IPS-NIHi11 (cell line): ENCODE results near the gene CCDC3.
"Not testable (repeated sequence)": the region's sequence is repeated elsewhere in the genome, so short reads cannot be mapped to it uniquely, and the experiment has no call there.

ENCODE experiments used
- DNase-seq: peaks from one replicate; pipeline ENCODE4 v3.0.0; 2012; ENCODE audit warnings: mixed read lengths, low spot score

The CCDC3 gene

GRCh38 chr10:12887780-12888179, 113.7 kb downstream of the CCDC3 start:
- DNase-seq: no peak

- no peak for DNase-seq
These were observed 116.7 kb downstream of the CCDC3 start for GRCh38 chr10:12884851-12885250.

- no peak for DNase-seq
These were observed 121.1 kb downstream of the CCDC3 start for GRCh38 chr10:12880423-12880822.

DNA sequence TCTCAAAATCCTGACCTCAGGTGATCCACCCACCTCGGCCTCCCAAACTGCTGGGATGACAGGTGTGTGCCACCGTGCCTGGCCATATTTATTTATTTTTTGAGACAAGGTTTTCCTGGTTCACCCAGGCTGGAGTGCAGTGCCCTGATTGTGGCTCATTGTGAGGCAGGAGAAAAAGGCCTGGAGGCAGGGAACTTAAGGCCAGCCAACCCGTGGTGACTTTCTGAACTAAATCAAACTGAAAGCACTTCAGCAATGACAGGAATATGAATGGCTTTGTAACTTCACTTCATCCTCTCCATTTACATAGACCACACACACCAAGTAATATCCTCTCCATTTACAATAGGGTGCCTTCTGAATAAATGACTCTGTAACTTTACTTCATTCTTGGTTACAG, 124.4 kb downstream of the CCDC3 start:
- DNase-seq: no peak

GRCh38 chr10:12876266-12876665, 125.2 kb downstream of the CCDC3 start:
- no peak for DNase-seq

- no peak for DNase-seq
These were observed 126.4 kb downstream of the CCDC3 start for GRCh38 chr10:12875100-12875499.

DNA sequence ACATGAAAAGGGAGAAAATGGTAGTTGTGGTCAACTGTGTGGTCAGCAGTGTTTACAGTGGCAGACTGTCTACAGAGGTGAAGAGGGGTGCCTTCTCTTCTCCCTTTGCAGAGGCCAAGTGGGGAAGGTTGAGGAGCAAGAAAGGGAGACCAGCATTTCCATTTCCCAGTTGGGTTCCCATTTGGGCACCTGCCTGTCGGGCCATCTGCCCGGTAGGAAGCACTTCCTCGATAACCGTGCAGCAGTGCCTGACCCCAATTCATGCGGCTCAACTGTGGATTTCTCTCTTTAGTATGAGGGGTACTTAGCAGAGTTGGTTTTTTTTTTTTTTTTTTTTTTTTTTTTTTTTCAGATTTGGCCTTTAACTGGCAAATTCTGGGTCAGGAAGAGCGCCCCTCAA, 127.0 kb downstream of the CCDC3 start:
- DNase-seq: no peak

- DNase-seq: no peak
These were observed 128.3 kb downstream of the CCDC3 start for GRCh38 chr10:12873172-12873571.

- no peak for DNase-seq
These were observed 128.9 kb downstream of the CCDC3 start for GRCh38 chr10:12872577-12872976.

GRCh38 chr10:12869427-12869826, 132.1 kb downstream of the CCDC3 start:
- DNase-seq: no peak

DNA sequence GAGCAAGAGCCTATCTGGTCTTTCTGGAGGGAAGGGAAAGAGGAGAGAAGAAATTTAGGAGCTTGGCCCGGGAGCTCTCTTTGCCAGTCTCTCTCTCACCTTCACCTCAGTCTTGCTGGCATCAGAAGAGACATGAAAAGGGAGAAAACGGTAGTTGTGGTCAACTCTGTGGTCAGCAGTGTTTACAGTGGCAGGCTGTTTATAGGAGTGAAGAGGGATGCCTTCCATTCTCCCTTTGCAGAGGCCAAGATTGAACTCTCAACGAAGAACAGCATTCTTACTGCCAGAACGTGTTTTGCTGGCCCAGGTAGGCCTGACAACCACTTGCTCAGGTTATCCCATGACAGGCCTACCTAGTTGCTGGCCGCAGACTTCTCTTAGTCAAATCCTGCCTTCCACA, 133.3 kb downstream of the CCDC3 start:
- no peak for DNase-seq

DNA sequence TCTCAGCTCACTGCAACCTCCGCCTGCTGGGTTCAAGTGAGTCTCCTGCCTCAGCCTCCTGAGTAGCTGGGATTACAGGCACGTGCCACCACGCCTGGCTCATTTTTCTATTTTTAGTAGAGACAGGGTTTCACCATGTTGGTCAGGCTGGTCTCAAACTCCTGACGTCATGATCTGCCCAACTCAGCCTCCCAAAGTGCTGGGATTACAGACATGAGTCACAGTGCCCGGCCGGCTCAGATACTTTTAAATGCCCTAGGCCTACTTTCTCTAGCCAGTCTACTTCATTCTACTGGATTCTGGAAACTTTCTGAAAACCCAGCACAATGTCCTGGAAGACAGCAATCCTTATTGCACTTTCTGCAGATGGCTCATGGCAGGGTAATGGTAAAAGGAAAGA, 136.0 kb downstream of the CCDC3 start:
- DNase-seq: not testable (repeated sequence)

GRCh38 chr10:12862459-12862858, 139.1 kb downstream of the CCDC3 start:
- DNase-seq: no peak

DNA sequence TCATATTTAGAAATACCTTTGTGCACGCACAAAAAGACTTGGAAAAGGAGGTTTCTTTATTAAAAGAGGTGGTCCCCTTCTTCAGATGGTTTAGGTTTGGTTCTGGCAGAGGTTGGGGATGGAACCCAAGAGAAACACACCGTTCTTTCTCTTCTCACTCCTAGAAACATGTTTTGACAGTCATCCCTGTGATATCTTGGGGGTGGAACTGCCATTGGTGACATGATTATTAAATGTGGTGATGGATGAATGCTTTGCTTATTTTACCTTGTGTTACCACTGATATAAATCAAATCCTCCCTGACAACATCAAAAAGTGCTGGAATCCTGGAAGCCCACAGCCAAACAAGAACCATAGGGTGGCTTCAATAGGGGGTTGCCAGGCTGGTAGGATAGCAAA, 146.5 kb downstream of the CCDC3 start:
- DNase-seq: no peak

GRCh38 chr10:12852687-12853086, 148.8 kb downstream of the CCDC3 start:
- DNase-seq: no peak

DNA sequence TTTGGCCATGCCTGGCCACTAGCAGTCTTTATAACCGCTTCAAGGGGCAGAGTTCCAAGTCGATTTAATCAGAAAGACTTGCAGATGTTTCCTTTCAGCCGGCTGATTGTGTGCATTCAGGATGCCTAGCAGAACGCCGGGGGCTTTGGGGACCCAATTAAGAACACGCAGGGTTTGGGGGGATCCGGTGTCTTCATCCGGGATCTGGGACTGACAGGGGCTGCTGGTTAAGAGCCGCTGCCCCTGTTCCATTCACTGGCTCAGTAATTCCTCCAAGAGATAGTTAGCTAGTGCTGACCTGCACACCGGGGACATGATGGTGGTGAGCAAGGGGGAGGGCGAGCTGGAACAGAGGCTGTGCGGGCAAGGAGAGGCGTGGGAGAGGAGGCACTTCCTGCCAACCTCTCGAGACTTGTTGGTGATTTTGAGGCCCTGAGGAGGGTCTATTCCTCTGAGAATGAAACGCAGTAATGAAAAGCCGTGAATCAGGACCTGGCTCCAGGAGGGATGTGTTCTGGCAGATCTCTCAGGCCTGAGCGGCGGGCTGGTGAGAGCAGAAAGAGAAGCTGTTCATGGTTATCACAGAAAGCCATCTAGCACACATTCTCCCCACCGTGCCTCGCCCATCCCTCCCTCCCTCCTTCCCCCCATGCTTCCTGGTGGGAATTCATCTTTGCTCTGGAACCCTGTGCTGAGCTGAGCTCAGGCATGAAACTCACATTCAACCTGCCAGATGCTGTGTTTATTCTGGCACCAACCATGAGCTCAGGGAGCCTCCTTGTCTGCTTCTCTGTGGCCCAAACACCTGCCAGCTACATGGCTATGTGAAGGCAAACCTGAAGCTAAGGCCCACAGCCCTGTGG, 152.0 kb downstream of the CCDC3 start:
- no peak for DNase-seq

GRCh38 chr10:12848439-12849173, 152.9 kb downstream of the CCDC3 start:
- DNase-seq: no peak

DNA sequence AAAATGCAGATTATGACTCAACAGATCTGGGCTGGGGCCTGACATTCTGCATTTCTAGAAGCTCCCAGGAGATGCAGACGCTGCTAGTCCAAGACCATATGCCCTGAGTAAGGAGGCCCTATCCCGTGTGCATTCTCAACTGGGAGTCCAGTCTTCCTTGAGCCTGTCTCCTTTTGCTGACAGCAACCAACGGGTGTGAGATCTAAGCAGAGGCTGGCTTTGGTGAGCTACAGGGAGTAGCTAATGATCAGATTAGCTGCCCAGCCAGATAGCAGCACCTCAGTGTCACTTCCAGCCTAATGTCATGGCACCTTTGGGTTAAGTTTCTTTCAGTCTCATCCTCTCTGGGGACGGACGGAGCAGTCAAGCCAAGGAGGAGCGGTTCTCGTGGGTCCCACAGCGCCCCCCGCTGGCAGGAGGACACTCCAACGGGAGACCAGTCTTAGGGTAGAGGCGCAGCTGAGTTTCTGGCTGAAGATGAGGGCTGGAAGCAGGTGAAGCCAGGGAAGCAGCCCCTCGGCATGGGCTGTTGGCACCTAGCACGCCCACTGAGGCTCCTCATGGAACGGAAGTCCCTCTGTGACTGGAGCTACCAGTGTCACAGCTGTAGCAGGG, 154.0 kb downstream of the CCDC3 start:
- DNase-seq: peak; percentile 70

GRCh38 chr10:12846718-12847117, 154.8 kb downstream of the CCDC3 start:
- DNase-seq: no peak
